NCI-H187 treated with DMSO at 0.1 percent for 48 hours (cell line): ENCODE results near the gene FAF2.
"Not testable (repeated sequence)": the region's sequence is repeated elsewhere in the genome, so short reads cannot be mapped to it uniquely, and the experiment has no call there.

Experiments used
- DNase-seq: peaks from one replicate; lab custom pipeline; 2025; lab: John Stamatoyannopoulos, UW

FAF2 gene

GRCh38 chr5:176543428-176544182 lies 95.4 kb downstream of the FAF2 start:
- DNase-seq = peak; percentile 22

- DNase-seq = no peak
These were observed 97.2 kb downstream of the FAF2 start for GRCh38 chr5:176545388-176545736.

- DNase-seq = no peak
These were observed 97.7 kb downstream of the FAF2 start for GRCh38 chr5:176545737-176546509.

- no peak for DNase-seq
These were observed 99.6 kb downstream of the FAF2 start for GRCh38 chr5:176547802-176548201.

GRCh38 chr5:176548967-176549444 lies 100.8 kb downstream of the FAF2 start, which contains the start of gene CDHR2:
Gene CDHR2, plus strand, starts transcription at chr5:176549342. Its CDS starts 16,011 bp downstream, at chr5:176565353.
- DNase-seq = no peak

DNA sequence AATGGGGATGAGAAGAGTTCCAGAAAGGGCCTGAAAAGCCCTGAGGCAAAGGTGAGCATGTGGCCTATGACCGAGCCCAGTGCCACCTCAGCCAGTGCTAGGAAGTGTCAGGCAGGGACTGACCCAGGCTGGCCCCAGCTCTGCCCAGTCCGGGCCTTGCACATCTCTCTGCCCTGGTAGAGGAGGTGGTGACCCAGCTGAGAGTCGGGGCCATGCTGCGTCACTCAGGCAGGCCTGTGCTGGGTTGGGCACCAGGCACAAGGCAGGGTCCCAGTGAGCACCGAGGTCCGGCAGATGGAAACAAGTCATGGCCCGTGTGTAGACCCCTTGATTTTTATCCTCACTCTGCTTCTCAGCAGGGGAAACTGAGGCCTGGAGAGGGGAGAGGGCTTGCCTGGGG lies 101.7 kb downstream of the FAF2 start:
- DNase-seq = no peak

DNA sequence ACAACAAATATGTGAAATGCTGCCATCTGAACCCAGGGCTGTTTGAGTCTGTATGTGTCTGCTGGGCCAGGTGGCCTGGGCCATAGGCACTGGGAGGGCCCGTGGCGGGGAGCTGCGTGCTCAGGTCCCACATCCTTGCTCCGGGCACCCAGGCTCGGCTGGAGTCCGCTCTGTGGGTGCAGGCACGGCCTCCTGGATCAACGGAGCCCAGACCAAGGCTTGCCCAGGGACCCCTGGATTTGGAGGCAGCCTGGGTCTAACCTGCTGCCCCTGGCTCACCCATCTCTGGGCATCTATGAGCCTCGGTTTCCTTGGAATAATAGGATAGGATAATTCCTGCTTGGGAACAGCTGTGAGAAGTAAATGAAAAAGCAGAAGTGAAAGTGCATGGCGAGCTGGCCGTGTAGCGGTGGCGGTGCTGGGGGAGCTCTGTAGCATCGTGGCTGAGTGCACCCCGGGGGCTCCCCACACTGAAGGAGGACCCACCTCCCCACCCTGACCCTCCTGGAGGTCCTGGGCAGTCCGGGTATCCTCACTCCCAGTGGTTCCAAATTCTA lies 102.2 kb downstream of the FAF2 start:
- DNase-seq = no peak

DNA sequence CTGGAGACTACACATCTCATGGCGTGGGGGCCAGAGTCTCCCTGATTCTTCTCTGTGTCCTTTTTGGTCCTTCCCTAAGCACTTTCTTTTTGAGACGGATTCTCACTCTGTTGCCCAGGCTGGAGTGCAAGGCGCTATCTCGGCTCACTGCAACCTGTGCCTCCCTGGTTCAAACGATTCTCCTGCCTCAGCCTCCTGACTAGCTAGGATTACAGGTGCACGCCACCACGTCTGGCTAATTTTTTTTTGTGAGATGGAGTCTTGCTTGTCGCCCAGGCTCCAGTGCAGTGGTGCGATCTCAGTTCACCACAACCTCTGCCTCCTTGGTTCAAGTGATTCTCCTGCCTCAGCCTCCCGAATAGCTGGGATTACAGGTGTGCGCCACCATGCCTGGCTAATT lies 102.8 kb downstream of the FAF2 start:
- not testable (repeated sequence) for DNase-seq

- no peak for DNase-seq
These were observed 104.2 kb downstream of the FAF2 start for GRCh38 chr5:176552332-176552869.

DNA sequence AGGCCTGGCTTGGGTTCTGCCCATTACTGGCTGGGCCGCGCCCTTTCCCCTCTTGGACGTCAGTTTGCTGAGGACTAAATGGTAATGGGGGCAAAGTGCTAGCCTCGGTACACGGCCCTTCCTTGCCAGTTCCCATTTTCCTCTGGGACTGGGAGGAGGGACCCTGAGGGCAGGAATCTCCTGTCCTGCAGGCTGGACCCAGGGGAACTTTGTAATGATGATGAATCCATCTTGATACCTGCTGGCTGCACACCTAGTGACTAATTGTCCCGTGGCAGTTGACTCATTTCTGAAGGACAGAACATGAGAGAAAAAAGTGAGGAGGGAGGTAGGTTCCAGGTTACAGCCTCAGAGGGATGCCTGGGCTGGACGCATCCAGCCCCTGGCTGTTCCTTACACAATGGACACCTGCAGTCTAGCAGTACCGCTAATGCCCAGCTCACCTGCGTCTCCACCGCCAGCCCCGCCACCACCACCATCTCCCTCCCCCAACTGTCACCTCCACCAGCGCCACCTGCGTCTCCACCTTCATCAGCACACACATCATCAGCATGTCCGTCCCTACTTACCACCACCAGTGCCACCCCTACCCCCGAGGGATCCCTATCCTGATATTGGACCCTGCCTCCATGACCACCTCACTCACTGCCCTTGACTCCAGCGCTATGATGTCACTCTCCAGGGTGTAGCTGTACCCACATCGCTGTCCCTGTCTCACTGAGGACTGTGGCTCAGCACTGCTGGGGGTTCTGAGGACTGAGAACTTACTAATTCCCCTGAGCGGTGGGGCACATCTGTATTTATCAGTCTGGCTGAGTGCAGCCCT lies 105.3 kb downstream of the FAF2 start:
- no peak for DNase-seq

GRCh38 chr5:176557846-176558245 lies 109.7 kb downstream of the FAF2 start:
- DNase-seq = no peak
